Purkinje cell (primary cell): ENCODE measurements around the gene ANK2. TPM values are rescaled to one million over a fixed set of nuclear protein-coding genes. Genes with fewer than 3 reads are reported as not detected.

ENCODE experiments used
- polyA plus RNA-seq: library from polyadenylated mRNA; unstranded; fragments of >200 nt; fragmentation: Nextera tagmentation; gene quantifications from 2 replicates; pipeline ENCODE4 v1.2.1, GENCODE V29; 2014

ANK2 gene
- polyA plus RNA-seq: 541 and 627 TPM in 2 replicates

GRCh38 chr4:113049421-113050370, at the start of gene ANK2:
TSS of gene ANK2 (plus strand) at chr4:113049653. CDS start at chr4:113049729, 76 bp downstream.

